ENCODE data around the gene CAPN1.

GRCh38 chr11:65134952-65135632 is 46.6 kb upstream of the CAPN1 start:
- TF ChIP-seq, protein P1, sequence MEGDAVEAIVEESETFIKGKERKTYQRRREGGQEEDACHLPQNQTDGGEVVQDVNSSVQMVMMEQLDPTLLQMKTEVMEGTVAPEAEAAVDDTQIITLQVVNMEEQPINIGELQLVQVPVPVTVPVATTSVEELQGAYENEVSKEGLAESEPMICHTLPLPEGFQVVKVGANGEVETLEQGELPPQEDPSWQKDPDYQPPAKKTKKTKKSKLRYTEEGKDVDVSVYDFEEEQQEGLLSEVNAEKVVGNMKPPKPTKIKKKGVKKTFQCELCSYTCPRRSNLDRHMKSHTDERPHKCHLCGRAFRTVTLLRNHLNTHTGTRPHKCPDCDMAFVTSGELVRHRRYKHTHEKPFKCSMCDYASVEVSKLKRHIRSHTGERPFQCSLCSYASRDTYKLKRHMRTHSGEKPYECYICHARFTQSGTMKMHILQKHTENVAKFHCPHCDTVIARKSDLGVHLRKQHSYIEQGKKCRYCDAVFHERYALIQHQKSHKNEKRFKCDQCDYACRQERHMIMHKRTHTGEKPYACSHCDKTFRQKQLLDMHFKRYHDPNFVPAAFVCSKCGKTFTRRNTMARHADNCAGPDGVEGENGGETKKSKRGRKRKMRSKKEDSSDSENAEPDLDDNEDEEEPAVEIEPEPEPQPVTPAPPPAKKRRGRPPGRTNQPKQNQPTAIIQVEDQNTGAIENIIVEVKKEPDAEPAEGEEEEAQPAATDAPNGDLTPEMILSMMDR (IDR thresholded peaks at IDR 0.05): no peak
- TF ChIP-seq EP300 (IDR thresholded peaks at IDR 0.05): no peak
